ENCODE data around the gene ITGAL.
A peak's percentile ranks its signal among the peaks of the same experiment; 100 is the strongest.

ITGAL gene

DNA sequence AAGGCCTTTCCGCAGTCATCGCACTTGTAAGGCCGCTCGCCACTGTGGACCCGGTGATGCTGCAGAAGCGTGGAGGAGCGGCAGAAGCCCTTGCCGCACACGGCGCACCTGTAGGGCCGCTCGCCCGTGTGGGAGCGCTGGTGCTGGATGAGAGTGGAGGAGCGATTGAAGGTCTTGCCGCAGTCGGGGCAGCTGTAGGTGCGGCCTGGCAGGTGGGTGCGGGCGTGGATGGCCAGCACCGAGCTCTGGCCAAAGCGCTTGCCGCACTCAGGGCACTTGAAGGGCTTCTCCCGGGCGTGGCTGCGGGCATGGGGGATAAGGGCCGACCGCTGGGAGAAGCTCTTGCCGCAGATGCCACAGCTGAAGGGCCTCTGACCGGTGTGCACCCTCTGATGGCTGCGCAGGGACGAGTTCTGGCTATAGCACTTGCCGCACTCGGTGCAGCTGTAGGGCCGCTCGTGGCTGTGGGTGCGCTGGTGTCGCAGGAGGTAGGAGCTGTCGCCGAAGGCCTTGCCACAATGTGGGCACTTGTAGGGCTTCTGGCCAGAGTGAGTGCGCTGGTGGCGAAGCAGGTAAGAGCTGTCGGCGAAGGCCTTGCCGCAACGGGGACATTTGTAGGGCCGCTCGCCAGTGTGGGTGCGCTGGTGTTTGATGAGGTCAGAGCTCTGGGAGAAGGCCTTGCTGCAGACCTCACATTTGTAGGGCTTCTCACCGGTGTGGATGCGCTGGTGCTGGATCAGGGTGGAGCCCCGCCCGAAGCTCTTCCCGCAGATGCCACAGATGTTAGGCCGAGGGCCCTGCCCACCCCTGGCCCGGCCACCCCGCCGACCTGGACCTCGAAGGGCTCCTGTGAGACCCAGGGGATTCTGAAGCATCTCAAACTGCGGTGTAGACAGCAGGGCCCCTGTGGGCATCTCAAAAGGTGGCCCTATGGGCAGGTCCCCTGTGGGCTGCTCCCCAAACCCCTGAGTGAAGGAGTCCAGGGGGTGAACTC is 52.3 kb downstream of the ITGAL start:
- TF ChIP-seq EZH2 (IDR thresholded peaks at IDR 0.05; ENCODE audit: borderline replicate concordance, low read length), result no peak
- TF ChIP-seq, protein P1, sequence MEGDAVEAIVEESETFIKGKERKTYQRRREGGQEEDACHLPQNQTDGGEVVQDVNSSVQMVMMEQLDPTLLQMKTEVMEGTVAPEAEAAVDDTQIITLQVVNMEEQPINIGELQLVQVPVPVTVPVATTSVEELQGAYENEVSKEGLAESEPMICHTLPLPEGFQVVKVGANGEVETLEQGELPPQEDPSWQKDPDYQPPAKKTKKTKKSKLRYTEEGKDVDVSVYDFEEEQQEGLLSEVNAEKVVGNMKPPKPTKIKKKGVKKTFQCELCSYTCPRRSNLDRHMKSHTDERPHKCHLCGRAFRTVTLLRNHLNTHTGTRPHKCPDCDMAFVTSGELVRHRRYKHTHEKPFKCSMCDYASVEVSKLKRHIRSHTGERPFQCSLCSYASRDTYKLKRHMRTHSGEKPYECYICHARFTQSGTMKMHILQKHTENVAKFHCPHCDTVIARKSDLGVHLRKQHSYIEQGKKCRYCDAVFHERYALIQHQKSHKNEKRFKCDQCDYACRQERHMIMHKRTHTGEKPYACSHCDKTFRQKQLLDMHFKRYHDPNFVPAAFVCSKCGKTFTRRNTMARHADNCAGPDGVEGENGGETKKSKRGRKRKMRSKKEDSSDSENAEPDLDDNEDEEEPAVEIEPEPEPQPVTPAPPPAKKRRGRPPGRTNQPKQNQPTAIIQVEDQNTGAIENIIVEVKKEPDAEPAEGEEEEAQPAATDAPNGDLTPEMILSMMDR (IDR thresholded peaks at IDR 0.05; ENCODE audit: low read length), result no peak
- Histone ChIP-seq H3K79me2 (ENCODE audit: insufficient read depth, low read length) (no peaks in the 10 kb centered on the region), H4K20me1 (ENCODE audit: insufficient read depth, low read length) (no peaks in the 10 kb centered on the region), H3F3A (ENCODE audit: insufficient read depth, low read length) (peaks cover 6% of the 10 kb centered on the region), H3K27ac (ENCODE audit: low read depth, low read length, poor library complexity, severe bottlenecking) (no peak overlapping the region), H2AFZ (ENCODE audit: low read length) (no peak overlapping the region), H3K9ac (ENCODE audit: low read length) (no peak overlapping the region), H3K27me3 (ENCODE audit: insufficient read depth, low read length) (no peaks in the 10 kb centered on the region), H3K9me2 (ENCODE audit: low read depth, low read length) (no peaks in the 10 kb centered on the region), H3K9me3 (ENCODE audit: low read length) (no peaks in the 10 kb centered on the region), H3K4me2 (ENCODE audit: low read length) (0 out of 2 replicates have a peak overlapping the region, but pooled peaks have one; percentile 24), H3K4me3 (ENCODE audit: low read depth, low read length, poor library complexity, severe bottlenecking) (no peak overlapping the region), H3K36me3 (ENCODE audit: insufficient read depth, low read length) (peaks cover 18% of the 10 kb centered on the region; the same call in 1 of the 2 replicates), H3K4me1 (ENCODE audit: insufficient read depth, low read length, severe bottlenecking) (peaks cover 43% of the 10 kb centered on the region)

DNA sequence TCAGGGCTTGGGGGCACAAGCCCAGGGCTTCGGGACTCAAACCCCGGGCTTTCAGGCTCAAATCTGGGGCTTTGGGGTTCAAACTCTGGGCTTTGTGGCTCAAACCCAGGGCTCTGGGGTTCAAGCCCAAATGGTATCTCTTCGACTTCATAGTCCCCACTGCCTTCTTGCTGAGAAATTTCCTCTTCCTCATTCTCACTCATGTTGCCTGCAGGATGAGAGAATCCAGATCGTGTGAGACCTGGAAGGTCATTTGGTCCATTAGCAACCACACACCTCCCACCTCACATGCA is 53.2 kb downstream of the ITGAL start:
- TF ChIP-seq, protein P1 (IDR thresholded peaks at IDR 0.05; ENCODE audit: low read length), result no peak
- no peak for TF ChIP-seq EZH2 (IDR thresholded peaks at IDR 0.05; ENCODE audit: borderline replicate concordance, low read length)
- Histone ChIP-seq H3K27ac (ENCODE audit: low read depth, low read length, poor library complexity, severe bottlenecking) (peak overlapping the region; percentile 34), H3K4me3 (ENCODE audit: low read depth, low read length, poor library complexity, severe bottlenecking) (peak overlapping the region; percentile 70), H3K36me3 (ENCODE audit: insufficient read depth, low read length) (peaks cover 13% of the 10 kb centered on the region; the same call in 1 of the 2 replicates), H3K4me1 (ENCODE audit: insufficient read depth, low read length, severe bottlenecking) (peaks cover 52% of the 10 kb centered on the region), H3K79me2 (ENCODE audit: insufficient read depth, low read length) (no peaks in the 10 kb centered on the region), H3F3A (ENCODE audit: insufficient read depth, low read length) (peaks cover 9% of the 10 kb centered on the region), H3K4me2 (ENCODE audit: low read length) (peak overlapping the region; percentile 99), H3K9me2 (ENCODE audit: low read depth, low read length) (no peaks in the 10 kb centered on the region), H3K27me3 (ENCODE audit: insufficient read depth, low read length) (no peaks in the 10 kb centered on the region), H3K9me3 (ENCODE audit: low read length) (no peaks in the 10 kb centered on the region), H2AFZ (ENCODE audit: low read length) (no peak overlapping the region), H4K20me1 (ENCODE audit: insufficient read depth, low read length) (no peaks in the 10 kb centered on the region), H3K9ac (ENCODE audit: low read length) (peak overlapping the region; percentile 92)

DNA sequence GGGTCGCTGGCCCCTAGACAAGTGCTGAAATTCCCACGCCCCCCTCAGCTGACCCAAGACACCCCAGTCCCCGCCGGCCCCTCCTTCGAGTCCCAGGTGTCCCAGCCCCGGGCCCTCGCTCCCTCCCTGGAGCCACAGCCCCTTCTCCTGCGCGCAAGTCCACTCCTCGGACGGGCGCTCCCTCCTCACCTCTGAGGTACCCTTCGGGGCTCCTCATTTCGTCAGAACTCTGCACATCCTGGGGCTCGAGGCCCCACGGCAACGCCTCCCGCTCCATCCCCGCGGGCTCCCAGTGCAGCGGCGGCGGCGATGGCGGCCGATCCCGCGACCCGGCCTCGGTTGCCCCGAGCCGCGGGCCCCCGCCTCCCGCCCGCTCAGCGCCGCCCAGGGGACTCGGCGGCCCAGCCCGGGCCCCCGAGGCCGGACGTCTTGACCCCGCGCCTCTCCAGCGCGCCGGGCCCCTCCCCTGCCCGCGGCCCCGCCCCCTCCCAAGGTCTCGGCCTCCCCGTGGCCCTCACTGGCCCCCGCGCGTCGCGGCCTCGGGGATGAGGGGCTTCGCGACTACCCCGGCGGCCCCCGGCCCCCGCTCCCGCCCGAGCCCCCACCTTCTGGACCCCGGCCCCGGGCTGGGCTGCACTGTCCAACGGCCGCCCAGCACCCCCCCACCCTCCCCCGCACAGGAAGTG is 53.7 kb downstream of the ITGAL start, which contains the start of gene ZNF768:
Gene ZNF768, minus strand, starts transcription at position 430 of the 686 bp plus-strand sequence. Its CDS starts 153 bp downstream, at position 277.
- Histone ChIP-seq H3K9me3 (ENCODE audit: low read length) (no peaks in the 10 kb centered on the region), H3K4me2 (ENCODE audit: low read length) (peak within 1 kb of the TSS; percentile 99), H4K20me1 (ENCODE audit: insufficient read depth, low read length) (no peaks in the 10 kb centered on the region), H3K36me3 (ENCODE audit: insufficient read depth, low read length) (peaks cover 16% of the 10 kb centered on the region; the same call in 1 of the 2 replicates), H3K4me1 (ENCODE audit: insufficient read depth, low read length, severe bottlenecking) (peaks cover 55% of the 10 kb centered on the region), H2AFZ (ENCODE audit: low read length) (no peak within 1 kb of the TSS), H3K9me2 (ENCODE audit: low read depth, low read length) (no peaks in the 10 kb centered on the region), H3K9ac (ENCODE audit: low read length) (peak within 1 kb of the TSS; percentile 92), H3F3A (ENCODE audit: insufficient read depth, low read length) (peaks cover 9% of the 10 kb centered on the region), H3K27me3 (ENCODE audit: insufficient read depth, low read length) (no peaks in the 10 kb centered on the region), H3K4me3 (ENCODE audit: low read depth, low read length, poor library complexity, severe bottlenecking) (peak within 1 kb of the TSS; percentile 70), H3K79me2 (ENCODE audit: insufficient read depth, low read length) (no peaks in the 10 kb centered on the region), H3K27ac (ENCODE audit: low read depth, low read length, poor library complexity, severe bottlenecking) (peak within 1 kb of the TSS; percentile 96)
- TF ChIP-seq, protein P1 (IDR thresholded peaks at IDR 0.05; ENCODE audit: low read length), result no peak
- no peak for TF ChIP-seq EZH2 (IDR thresholded peaks at IDR 0.05; ENCODE audit: borderline replicate concordance, low read length)
